Naive thymus-derived CD4-positive, alpha-beta T cell (primary cell): ENCODE measurements around the gene SMG1. TPM values are rescaled to one million over a fixed set of nuclear protein-coding genes. Genes with fewer than 3 reads are reported as not detected.

Experiments
- ATAC-seq: fragments of 150-1000 bp; cut with Tn5 transposase; 2 replicates; pipeline ENCODE4 v1.10.0; 2021; ENCODE audit warnings: mild to moderate bottlenecking, moderate library complexity
- CTCF ChIA-PET: fragments of 350-600 bp; sonication (Branson Sonifier 250); formaldehyde crosslinking; loops from one replicate; lab custom pipeline; 2021; ENCODE audit warnings: antibody characterized with exemption; lab: Charles Lee
- POLR2A ChIA-PET: fragments of 350-600 bp; sonication (Branson Sonifier 250); formaldehyde crosslinking; loops from one replicate; lab custom pipeline; 2021; ENCODE audit warnings: antibody characterized with exemption, inconsistent platforms; lab: Charles Lee
- DNase-seq, 9 donors: peaks; one replicate each; pipeline versions ENCODE4 v3.0.0 to v3.0.0-alpha.2; 2020 to 2022; ENCODE audit warnings: mixed read lengths in 1 of 9
- H3K27ac ChIP-seq: one replicate; pipeline ENCODE4 v1.7.0; 2013; ENCODE audit warnings: mild to moderate bottlenecking, low read depth, low read length, moderate library complexity
- H3K27me3 ChIP-seq, 2 donors: one replicate each; pipeline ENCODE4 v1.7.0; 2013; ENCODE audit warnings: low read length in 2 of 2, mild to moderate bottlenecking in 2 of 2, moderate library complexity in 2 of 2; ENCODE audit not compliant: control insufficient read depth in 2 of 2, insufficient read depth in 2 of 2
- H3K36me3 ChIP-seq, 3 experiments: 1 replicate in 2 of 3; 2 replicates in 1 of 3; pipeline ENCODE4 v1.7.0; 2013; ENCODE audit warnings: low read length in 3 of 3, mild to moderate bottlenecking in 3 of 3, moderate library complexity in 1 of 3; ENCODE audit not compliant: insufficient read depth in 3 of 3, control insufficient read depth in 2 of 3
- H3K4me1 ChIP-seq, 2 donors: one replicate each; pipeline ENCODE4 v1.7.0; 2013; ENCODE audit warnings: low read length in 2 of 2, mild to moderate bottlenecking in 2 of 2, moderate library complexity in 1 of 2; ENCODE audit not compliant: control insufficient read depth in 2 of 2, insufficient read depth in 2 of 2
- H3K4me3 ChIP-seq: 2 replicates; pipeline ENCODE4 v1.7.0; 2013; ENCODE audit warnings: mild to moderate bottlenecking, low read length
- H3K9me3 ChIP-seq, 3 experiments: 1 replicate in 2 of 3; 2 replicates in 1 of 3; pipeline ENCODE4 v1.7.0; 2013; ENCODE audit warnings: low read length in 3 of 3; ENCODE audit not compliant: control insufficient read depth in 2 of 3
- H3K27ac Mint-ChIP-seq, 9 donors: one replicate each; pipeline ENCODE4 v1.8.0; 2020 to 2022; ENCODE audit warnings: mixed read lengths in 9 of 9, mild to moderate bottlenecking in 8 of 9, moderate library complexity in 5 of 9, inconsistent platforms in 2 of 9
- H3K27me3 Mint-ChIP-seq, 5 donors: one replicate each; pipeline ENCODE4 v1.8.0; 2021 to 2022; ENCODE audit warnings: mixed read lengths in 5 of 5, mild to moderate bottlenecking in 1 of 5
- H3K36me3 Mint-ChIP-seq, 5 donors: one replicate each; pipeline ENCODE4 v1.8.0; 2020 to 2022; ENCODE audit warnings: mixed read lengths in 5 of 5, mild to moderate bottlenecking in 3 of 5, inconsistent platforms in 1 of 5
- H3K4me1 Mint-ChIP-seq, 7 donors: one replicate each; pipeline ENCODE4 v1.8.0; 2020 to 2022; ENCODE audit warnings: mixed read lengths in 7 of 7, mild to moderate bottlenecking in 3 of 7, inconsistent platforms in 1 of 7
- H3K4me3 Mint-ChIP-seq, 10 donors: one replicate each; pipeline ENCODE4 v1.8.0; 2020 to 2022; ENCODE audit warnings: mild to moderate bottlenecking in 10 of 10, mixed read lengths in 10 of 10, moderate library complexity in 6 of 10, inconsistent platforms in 2 of 10
- H3K9me3 Mint-ChIP-seq, 11 donors: one replicate each; pipeline ENCODE4 v1.8.0; 2020 to 2022; ENCODE audit warnings: mixed read lengths in 11 of 11, mild to moderate bottlenecking in 4 of 11, inconsistent platforms in 1 of 11, moderate library complexity in 1 of 11
- intact Hi-C, 2 donors: fragments of 100-400 bp; cut with micrococcal nuclease; formaldehyde crosslinking; loops; one replicate each; pipeline ENCODE4 v1.15.1; 2023
- polyA plus RNA-seq, 2 donors: library from polyadenylated mRNA; unstranded; fragments of 300-500 nt; fragmentation: Illumina TruSeq; gene quantifications; one replicate each; pipeline ENCODE4 v1.2.3, GENCODE V29; 2021
- total RNA-seq, 6 experiments: library from RNA in 5 of 6; stranded (reverse) in 5 of 6; gene quantifications; 1 replicate in 5 of 6; 2 replicates in 1 of 6; pipeline ENCODE4 v1.2.3 and lab custom pipeline; 2021 to 2026

The SMG1 gene
- total and polyA plus RNA-seq, 7 experiments from 2014 or later: 16.0 to 181 (median 158) TPM

DNA sequence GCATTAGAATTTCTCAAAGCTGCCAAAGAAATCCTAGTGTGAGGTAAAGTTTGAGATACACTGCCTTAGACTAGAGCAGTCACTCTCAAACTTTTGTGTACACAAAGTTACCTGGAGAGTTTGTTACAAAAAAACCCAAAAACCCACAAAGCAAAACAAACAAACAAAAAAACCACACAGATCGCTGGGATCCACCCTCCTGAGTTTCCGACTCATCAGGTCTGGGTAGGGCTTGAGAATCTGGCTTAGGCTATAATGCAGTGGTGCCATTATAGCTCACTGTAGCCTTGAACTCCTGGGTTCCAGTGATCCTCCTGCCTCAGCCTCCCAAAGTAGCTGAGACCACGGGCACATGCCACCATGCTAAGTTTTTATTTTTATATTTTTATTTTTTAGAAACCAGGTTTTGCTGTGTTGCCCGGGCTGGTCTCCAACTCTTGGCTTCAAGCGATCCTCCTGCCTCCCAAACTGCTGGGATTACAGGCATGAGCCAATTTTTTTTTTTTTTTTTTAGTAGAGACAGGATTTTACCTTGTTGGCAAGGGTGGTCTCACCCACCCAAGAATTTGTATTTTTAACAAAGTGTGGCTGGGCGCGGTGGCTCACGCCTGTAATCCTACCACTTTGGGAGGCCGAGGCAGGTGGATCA lies 22.3 kb upstream of the SMG1 start:
- no peak overlapping the region for H3K27ac ChIP-seq
- ChIA-PET CTCF (no interaction called here), POLR2A (no interaction called here)
- no peak for ATAC-seq
- H3K27ac Mint-ChIP-seq: peak overlapping the region in 1 of 9 donors; percentile 45
- peaks cover 0 to 1% (median 0%) of the 10 kb centered on the region in 11 donors for H3K9me3 Mint-ChIP-seq
- intact Hi-C loops: loop anchor here in 1 of 2 donors (5.0 kb wide), 1 partner anchor 146 kb away; the partner anchor contains the start of gene ARL6IP1
- no peak for DNase-seq
- peaks cover 0 to 4% (median 0%) of the 10 kb centered on the region in 5 donors for H3K36me3 Mint-ChIP-seq
- peaks cover 0 to 34% (median 11%) of the 10 kb centered on the region in 7 donors for H3K4me1 Mint-ChIP-seq
- H3K36me3 ChIP-seq: no peaks in the 10 kb centered on the region
- no peak overlapping the region for H3K4me3 ChIP-seq
- H3K4me3 Mint-ChIP-seq: peak overlapping the region in 1 of 10 donors; percentile 10
- H3K27me3 ChIP-seq: no peaks in the 10 kb centered on the region
- peaks cover 0 to 9% of the 10 kb centered on the region in 2 donors for H3K4me1 ChIP-seq
- H3K9me3 ChIP-seq: no peaks in the 10 kb centered on the region
- peaks cover 0 to 5% (median 0%) of the 10 kb centered on the region in 5 donors for H3K27me3 Mint-ChIP-seq

DNA sequence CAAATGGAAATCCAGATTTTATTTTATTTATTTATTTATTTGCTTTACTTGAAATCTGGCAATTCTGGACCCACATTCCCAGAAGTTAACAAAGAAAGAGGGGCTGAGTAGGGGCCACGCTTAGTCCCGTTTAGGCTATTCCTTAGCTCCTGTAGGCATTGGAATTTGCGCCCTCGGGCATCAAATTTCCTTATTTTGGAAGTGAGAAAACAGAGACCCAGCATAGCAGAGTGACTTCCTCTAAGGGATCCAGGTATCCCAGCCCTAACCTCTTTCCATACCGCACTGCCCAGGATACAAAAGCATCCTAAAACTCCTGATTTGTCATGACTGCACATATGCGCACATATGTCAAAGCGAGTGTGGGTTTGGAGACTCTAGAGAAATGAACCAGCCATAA lies 19.0 kb upstream of the SMG1 start:
- Mint-ChIP-seq H3K9me3 (peaks cover 0 to 1% (median 0%) of the 10 kb centered on the region in 11 donors), H3K27me3 (peaks cover 0 to 8% (median 0%) of the 10 kb centered on the region in 5 donors), H3K36me3 (peaks cover 0 to 1% (median 0%) of the 10 kb centered on the region in 5 donors), H3K4me1 (peaks cover 0 to 27% (median 6%) of the 10 kb centered on the region in 7 donors), H3K4me3 (peak overlapping the region in 9 of 10 donors; percentile 25 to 86 (median 71)), H3K27ac (peak overlapping the region in 2 of 9 donors; percentile 15 to 74)
- Histone ChIP-seq H3K27ac (no peak overlapping the region), H3K9me3 (no peaks in the 10 kb centered on the region), H3K36me3 (no peaks in the 10 kb centered on the region), H3K4me3 (no peak overlapping the region), H3K27me3 (no peaks in the 10 kb centered on the region), H3K4me1 (peaks cover 0 to 4% of the 10 kb centered on the region in 2 donors)
- CTCF ChIA-PET: interaction anchor here (0.7 to 2.1 kb wide), 3 partner anchors 9 to 651 kb away, joined by 4 to 5 read pairs (median 4); partner anchors contain the start of gene ARL6IP1
- POLR2A ChIA-PET: interaction anchor here (1.1 kb wide), 1 partner anchor 12 kb away, joined by 3 read pairs; no protein-coding TSS in a partner anchor
- DNase-seq: no peak
- no peak for ATAC-seq
- intact Hi-C loops: loop anchor here in 1 of 2 donors (5.0 kb wide), 1 partner anchor 143 kb away; the partner anchor contains the start of gene ARL6IP1

DNA sequence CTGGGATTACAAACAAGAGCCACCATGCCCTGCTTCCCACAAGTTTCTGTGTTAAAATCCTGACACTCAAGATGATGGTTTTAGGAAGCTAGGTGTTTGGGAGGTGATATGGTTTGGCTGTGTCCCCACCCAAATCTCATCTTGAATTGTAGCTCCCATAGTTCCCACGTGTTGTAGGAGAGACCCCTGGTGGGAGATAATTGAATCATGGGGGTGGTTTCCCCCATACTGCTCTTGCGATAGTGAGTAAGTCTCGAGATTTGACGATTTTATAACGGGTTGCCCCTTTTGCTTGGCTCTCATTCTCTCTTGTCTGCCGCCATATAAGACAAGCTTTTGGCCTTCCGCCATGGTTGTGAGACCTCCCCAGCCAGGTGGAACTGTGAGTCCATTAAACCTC lies 17.2 kb upstream of the SMG1 start:
- Histone ChIP-seq H3K4me3 (no peak overlapping the region), H3K27me3 (no peaks in the 10 kb centered on the region), H3K36me3 (no peaks in the 10 kb centered on the region), H3K4me1 (peaks cover 0 to 4% of the 10 kb centered on the region in 2 donors), H3K27ac (no peak overlapping the region), H3K9me3 (no peaks in the 10 kb centered on the region)
- Mint-ChIP-seq H3K4me1 (peaks cover 0 to 28% (median 6%) of the 10 kb centered on the region in 7 donors), H3K27ac (no peak overlapping the region), H3K9me3 (peaks cover 0 to 1% (median 0%) of the 10 kb centered on the region in 11 donors), H3K36me3 (peaks cover 0 to 1% (median 0%) of the 10 kb centered on the region in 5 donors), H3K27me3 (peaks cover 0 to 8% (median 0%) of the 10 kb centered on the region in 5 donors), H3K4me3 (no peak overlapping the region)
- POLR2A ChIA-PET: no interaction called here
- no peak for DNase-seq
- intact Hi-C loops: no loop called here
- ATAC-seq: no peak
- CTCF ChIA-PET: no interaction called here

DNA sequence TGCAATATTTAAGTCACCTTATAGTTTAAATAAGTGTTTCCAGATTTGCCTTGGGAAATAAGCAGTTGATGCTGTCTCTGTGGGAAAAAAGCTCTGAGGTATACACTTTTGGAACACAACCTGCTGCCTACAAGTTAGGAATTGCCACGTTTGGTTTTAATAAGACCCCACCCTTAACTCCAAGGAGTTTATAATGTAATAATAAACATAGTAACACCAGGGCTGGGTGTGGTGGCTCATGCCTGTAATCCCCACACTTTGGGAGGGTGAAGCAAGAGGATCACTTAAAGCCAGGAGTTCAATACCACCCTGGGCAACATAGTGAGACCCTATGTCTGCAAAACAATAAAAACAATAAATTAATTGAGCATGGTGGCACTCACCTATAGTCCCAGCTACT lies 15.9 kb upstream of the SMG1 start:
- peak overlapping the region in 1 of 9 donors; percentile 10 for H3K27ac Mint-ChIP-seq
- peaks cover under 1 to 27% (median 6%) of the 10 kb centered on the region in 7 donors for H3K4me1 Mint-ChIP-seq
- no peaks in the 10 kb centered on the region for H3K36me3 ChIP-seq
- no peak overlapping the region for H3K4me3 Mint-ChIP-seq
- intact Hi-C loops: no loop called here
- H3K27me3 Mint-ChIP-seq: peaks cover 0 to 8% (median 0%) of the 10 kb centered on the region in 5 donors
- CTCF ChIA-PET: no interaction called here
- DNase-seq: no peak
- H3K9me3 Mint-ChIP-seq: peaks cover 0 to 1% (median 0%) of the 10 kb centered on the region in 11 donors
- no peaks in the 10 kb centered on the region for H3K27me3 ChIP-seq
- POLR2A ChIA-PET: no interaction called here
- no peaks in the 10 kb centered on the region for H3K9me3 ChIP-seq
- no peak overlapping the region for H3K27ac ChIP-seq
- no peak for ATAC-seq
- no peak overlapping the region for H3K4me3 ChIP-seq
- peaks cover 0 to 4% of the 10 kb centered on the region in 2 donors for H3K4me1 ChIP-seq
- H3K36me3 Mint-ChIP-seq: peaks cover 0 to 3% (median 0%) of the 10 kb centered on the region in 5 donors

DNA sequence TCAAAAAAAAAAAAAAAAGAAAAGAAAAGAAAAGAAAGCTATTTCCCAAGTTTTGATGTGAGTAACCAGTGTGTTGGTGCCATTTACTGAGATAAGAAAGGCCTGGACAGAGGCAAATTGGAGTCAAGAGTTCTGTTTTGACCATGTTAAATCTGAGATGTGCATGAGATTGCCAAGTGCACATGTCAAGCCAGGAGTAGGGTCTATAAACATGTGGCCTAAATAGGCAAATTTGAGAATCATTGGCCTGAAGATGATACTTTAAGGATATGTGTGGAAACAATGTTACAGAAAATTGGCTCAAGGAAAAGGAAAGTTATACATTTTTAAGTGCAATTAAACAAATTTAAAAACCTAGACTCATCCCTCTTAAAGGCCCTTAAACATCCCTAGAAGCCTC lies 15.3 kb upstream of the SMG1 start:
- intact Hi-C loops: no loop called here
- POLR2A ChIA-PET: no interaction called here

DNA sequence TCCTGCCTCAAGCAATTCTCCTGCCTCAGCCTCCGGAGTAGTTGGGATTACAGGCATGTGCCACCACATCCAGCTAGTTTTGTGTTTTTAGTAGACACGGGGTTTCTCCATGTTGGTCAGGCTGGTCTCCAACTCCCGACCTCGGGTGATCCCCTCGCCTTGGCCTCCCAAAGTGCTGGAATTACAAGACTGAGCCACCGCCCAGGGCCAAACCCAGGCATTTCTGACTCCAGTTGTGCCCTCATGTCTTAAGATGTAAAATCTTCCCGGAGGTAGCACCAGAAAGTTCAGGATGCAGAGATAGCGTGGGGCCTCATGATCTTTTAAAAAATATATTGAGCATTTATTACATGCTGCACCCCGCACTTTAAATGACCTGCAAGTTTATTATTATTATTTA lies 12.8 kb upstream of the SMG1 start:
- no peaks in the 10 kb centered on the region for H3K9me3 Mint-ChIP-seq
- H3K36me3 ChIP-seq: no peaks in the 10 kb centered on the region
- no peak overlapping the region for H3K4me3 ChIP-seq
- intact Hi-C loops: no loop called here
- peaks cover 0 to 6% (median 0%) of the 10 kb centered on the region in 5 donors for H3K27me3 Mint-ChIP-seq
- peaks cover 0 to 6% (median 0%) of the 10 kb centered on the region in 5 donors for H3K36me3 Mint-ChIP-seq
- ATAC-seq (no peak), DNase-seq (no peak)
- peaks cover 0 to 13% (median 5%) of the 10 kb centered on the region in 7 donors for H3K4me1 Mint-ChIP-seq
- no peak overlapping the region for H3K4me3 Mint-ChIP-seq
- H3K27ac ChIP-seq: no peak overlapping the region
- no peaks in the 10 kb centered on the region for H3K27me3 ChIP-seq
- H3K4me1 ChIP-seq: no peaks in the 10 kb centered on the region
- no peak overlapping the region for H3K27ac Mint-ChIP-seq
- POLR2A ChIA-PET: interaction anchor here (0.6 kb wide), 1 partner anchor 108 kb away, joined by 3 read pairs; no protein-coding TSS in a partner anchor
- no peaks in the 10 kb centered on the region for H3K9me3 ChIP-seq
- CTCF ChIA-PET: no interaction called here

More for the DNA sequence above, 15.3 kb upstream of the SMG1 start:
- no peaks in the 10 kb centered on the region for H3K36me3 ChIP-seq
- no peak for ATAC-seq
- H3K27ac Mint-ChIP-seq: no peak overlapping the region
- no peak overlapping the region for H3K4me3 Mint-ChIP-seq
- peaks cover 0 to 4% of the 10 kb centered on the region in 2 donors for H3K4me1 ChIP-seq
- CTCF ChIA-PET: interaction anchor here (0.6 kb wide), 2 partner anchors 10 to 93 kb away, joined by 4 to 5 read pairs; no protein-coding TSS in a partner anchor
- H3K4me1 Mint-ChIP-seq: peaks cover 6 to 29% (median 6%) of the 10 kb centered on the region in 7 donors
- no peak for DNase-seq
- H3K27me3 Mint-ChIP-seq: peaks cover 0 to 8% (median 0%) of the 10 kb centered on the region in 5 donors
- peaks cover 0 to 7% (median 0%) of the 10 kb centered on the region in 5 donors for H3K36me3 Mint-ChIP-seq
- H3K9me3 Mint-ChIP-seq: peaks cover 0 to 1% (median 0%) of the 10 kb centered on the region in 11 donors
- no peak overlapping the region for H3K27ac ChIP-seq
- no peaks in the 10 kb centered on the region for H3K9me3 ChIP-seq
- H3K4me3 ChIP-seq: no peak overlapping the region
- no peaks in the 10 kb centered on the region for H3K27me3 ChIP-seq
